ENCODE data around the gene NEK4. TPM values are rescaled to one million over a fixed set of nuclear protein-coding genes. Genes with fewer than 3 reads are reported as not detected.

Gene NEK4
- total and polyA plus RNA-seq, 2 of the 13 experiments (the other 11 are each of a cell fraction or from before 2014, with no cell fraction given): 16.5 to 38.0 TPM

DNA sequence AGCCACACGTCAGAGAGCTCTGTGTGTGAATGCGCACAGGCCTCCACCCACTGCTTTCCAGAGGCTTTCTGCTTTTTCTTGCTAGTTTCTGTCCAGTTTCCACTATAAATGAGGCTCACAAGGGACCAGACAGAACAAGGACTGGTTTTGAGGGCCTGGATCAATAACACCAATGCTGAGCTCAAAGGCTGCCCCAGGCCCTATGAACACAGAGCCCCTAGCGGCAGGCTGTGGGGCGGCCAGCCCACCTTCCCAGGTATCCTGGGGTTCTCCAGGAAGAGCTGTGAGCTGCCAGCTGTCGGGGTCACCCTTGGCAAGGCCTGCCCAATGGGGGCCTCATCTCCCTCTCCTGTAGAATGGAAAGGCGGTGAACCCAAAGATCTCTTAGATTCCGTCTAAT lies 21.7 kb upstream of the NEK4 start (continued):
- TF ChIP-seq KLF15 (CRISPR knock-in tag; IDR thresholded peaks at IDR 0.05; ENCODE audit: borderline replicate concordance) (no peak), DZIP1 (CRISPR knock-in tag; IDR thresholded peaks at IDR 0.05) (no peak), ZNF7 (CRISPR knock-in tag; IDR thresholded peaks at IDR 0.05) (no peak), FOXC1 (CRISPR knock-in tag; IDR thresholded peaks at IDR 0.05; ENCODE audit: borderline replicate concordance) (peak; percentile 36; the same call in 1 of the 2 replicates), JDP2 (CRISPR knock-in tag; IDR thresholded peaks at IDR 0.05; ENCODE audit: borderline replicate concordance) (no peak), ZNF678 (CRISPR knock-in tag; IDR thresholded peaks at IDR 0.05) (no peak), POGZ (CRISPR knock-in tag; IDR thresholded peaks at IDR 0.05) (no peak), ZNF580 (CRISPR knock-in tag; IDR thresholded peaks at IDR 0.05; ENCODE audit: borderline replicate concordance, low read depth) (no peak), U2AF1 (optimal IDR thresholded peaks at IDR 0.05; ENCODE audit: low read depth, low read length) (no peak), CBX1 (IDR thresholded peaks at IDR 0.05; ENCODE audit: low read depth) (no peak), SMARCE1 (IDR thresholded peaks at IDR 0.05; ENCODE audit: borderline replicate concordance) (no peak), ZNF713 (CRISPR knock-in tag; IDR thresholded peaks at IDR 0.05) (no peak), KMT2B (CRISPR knock-in tag; IDR thresholded peaks at IDR 0.05) (no peak), ZNF782 (CRISPR knock-in tag; IDR thresholded peaks at IDR 0.05; ENCODE audit: borderline replicate concordance) (no peak), ZNF235 (CRISPR knock-in tag; IDR thresholded peaks at IDR 0.05; ENCODE audit: borderline replicate concordance) (no peak), BCLAF1 (IDR thresholded peaks at IDR 0.05) (no peak), ZNF547 (CRISPR knock-in tag; IDR thresholded peaks at IDR 0.05) (no peak), ZNF296 (CRISPR knock-in tag; conservative IDR thresholded peaks at IDR 0.05) (no peak), ZNF607 (CRISPR knock-in tag; IDR thresholded peaks at IDR 0.05; ENCODE audit: borderline replicate concordance) (no peak), ZNF572 (CRISPR knock-in tag; IDR thresholded peaks at IDR 0.05) (no peak), KLF13 (CRISPR knock-in tag; IDR thresholded peaks at IDR 0.05) (no peak)
- TF ChIP-seq, protein P1, sequence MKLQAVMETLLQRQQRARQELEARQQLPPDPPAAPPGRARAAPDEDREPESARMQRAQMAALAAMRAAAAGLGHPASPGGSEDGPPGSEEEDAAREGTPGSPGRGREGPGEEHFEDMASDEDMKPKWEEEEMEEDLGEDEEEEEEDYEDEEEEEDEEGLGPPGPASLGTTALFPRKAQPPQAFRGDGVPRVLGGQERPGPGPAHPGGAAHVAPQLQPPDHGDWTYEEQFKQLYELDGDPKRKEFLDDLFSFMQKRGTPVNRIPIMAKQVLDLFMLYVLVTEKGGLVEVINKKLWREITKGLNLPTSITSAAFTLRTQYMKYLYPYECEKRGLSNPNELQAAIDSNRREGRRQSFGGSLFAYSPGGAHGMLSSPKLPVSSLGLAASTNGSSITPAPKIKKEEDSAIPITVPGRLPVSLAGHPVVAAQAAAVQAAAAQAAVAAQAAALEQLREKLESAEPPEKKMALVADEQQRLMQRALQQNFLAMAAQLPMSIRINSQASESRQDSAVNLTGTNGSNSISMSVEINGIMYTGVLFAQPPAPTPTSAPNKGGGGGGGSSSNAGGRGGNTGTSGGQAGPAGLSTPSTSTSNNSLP (IDR thresholded peaks at IDR 0.05; ENCODE audit: low read depth, low read length): no peak
- TF ChIP-seq, protein P2, sequence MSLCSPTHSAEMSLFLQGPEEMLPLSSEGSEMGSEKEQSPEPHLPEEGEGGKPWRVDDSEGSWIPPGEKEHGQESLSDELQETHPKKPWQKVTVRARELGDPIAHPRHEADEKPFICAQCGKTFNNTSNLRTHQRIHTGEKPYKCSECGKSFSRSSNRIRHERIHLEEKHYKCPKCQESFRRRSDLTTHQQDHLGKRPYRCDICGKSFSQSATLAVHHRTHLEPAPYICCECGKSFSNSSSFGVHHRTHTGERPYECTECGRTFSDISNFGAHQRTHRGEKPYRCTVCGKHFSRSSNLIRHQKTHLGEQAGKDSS (CRISPR knock-in tag; IDR thresholded peaks at IDR 0.05; ENCODE audit: borderline replicate concordance, low read depth): no peak
- TF ChIP-seq, protein P3, sequence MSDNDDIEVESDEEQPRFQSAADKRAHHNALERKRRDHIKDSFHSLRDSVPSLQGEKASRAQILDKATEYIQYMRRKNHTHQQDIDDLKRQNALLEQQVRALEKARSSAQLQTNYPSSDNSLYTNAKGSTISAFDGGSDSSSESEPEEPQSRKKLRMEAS (IDR thresholded peaks at IDR 0.05): peak; percentile 34; the same call in 1 of the 2 replicates

All from HepG2 (cell line).